Measurements from ENCODE around the gene ANO6.
"Not testable (repeated sequence)": the region's sequence is repeated elsewhere in the genome, so short reads cannot be mapped to it uniquely, and the experiment has no call there.

ANO6 gene

GRCh38 chr12:45215419-45216229 lies at the start of gene ANO6:
Gene ANO6, plus strand, starts transcription at chr12:45216095. Its CDS starts 227 bp downstream, at chr12:45216322.
- peak; percentile 78 for DNase-seq

GRCh38 chr12:45168976-45169375 lies 46.9 kb upstream of the ANO6 start:
- no peak for DNase-seq

GRCh38 chr12:45170456-45171042 lies 45.3 kb upstream of the ANO6 start:
- DNase-seq = peak; percentile 23

GRCh38 chr12:45173293-45173692 lies 42.6 kb upstream of the ANO6 start:
- DNase-seq = not testable (repeated sequence)

- no peak for DNase-seq
These were observed 41.3 kb upstream of the ANO6 start for GRCh38 chr12:45174595-45174994.

GRCh38 chr12:45178771-45179170 lies 37.1 kb upstream of the ANO6 start:
- no peak for DNase-seq

- no peak for DNase-seq
These were observed 33.4 kb upstream of the ANO6 start for GRCh38 chr12:45182511-45182910.

GRCh38 chr12:45183246-45183645 lies 32.6 kb upstream of the ANO6 start:
- no peak for DNase-seq

GRCh38 chr12:45184147-45184963 lies 31.5 kb upstream of the ANO6 start:
- DNase-seq = no peak

- DNase-seq = no peak
These were observed 29.1 kb upstream of the ANO6 start for GRCh38 chr12:45186762-45187161.

- no peak for DNase-seq
These were observed 26.0 kb upstream of the ANO6 start for GRCh38 chr12:45189766-45190403.

- DNase-seq = no peak
These were observed 24.7 kb upstream of the ANO6 start for GRCh38 chr12:45191239-45191638.

- no peak for DNase-seq
These were observed 23.2 kb upstream of the ANO6 start for GRCh38 chr12:45192707-45193106.

GRCh38 chr12:45200491-45201043 lies 15.3 kb upstream of the ANO6 start:
- no peak for DNase-seq

- no peak for DNase-seq
These were observed 12.1 kb upstream of the ANO6 start for GRCh38 chr12:45203767-45204166.

GRCh38 chr12:45204757-45205156 lies 11.1 kb upstream of the ANO6 start:
- DNase-seq = no peak

- no peak for DNase-seq
These were observed 10.6 kb upstream of the ANO6 start for GRCh38 chr12:45205165-45205825.

- no peak for DNase-seq
These were observed 7.0 kb upstream of the ANO6 start for GRCh38 chr12:45208604-45209487.

- DNase-seq = no peak
These were observed 6.1 kb upstream of the ANO6 start for GRCh38 chr12:45209784-45210183.

GRCh38 chr12:45212064-45212463 lies 3.8 kb upstream of the ANO6 start:
- DNase-seq = no peak

GRCh38 chr12:45213107-45213506 lies 2.8 kb upstream of the ANO6 start:
- DNase-seq = no peak
